Head of caudate nucleus (tissue), 42 donors: Measurements from ENCODE around the gene GPR119.
"Not testable (repeated sequence)": the region's sequence is repeated elsewhere in the genome, so short reads cannot be mapped to it uniquely, and the experiment has no call there.

Source experiments
- DNase-seq, 42 donors: peaks; one replicate each; pipeline versions ENCODE4 v3.0.0 to v3.0.0-alpha.2; 2020 to 2021; ENCODE audit warnings: mixed read lengths in 7 of 42
- intact Hi-C: fragments of 100-400 bp; cut with DNase I; formaldehyde crosslinking; loops from one replicate; pipeline ENCODE4 v1.15.0; 2022

The GPR119 gene

DNA sequence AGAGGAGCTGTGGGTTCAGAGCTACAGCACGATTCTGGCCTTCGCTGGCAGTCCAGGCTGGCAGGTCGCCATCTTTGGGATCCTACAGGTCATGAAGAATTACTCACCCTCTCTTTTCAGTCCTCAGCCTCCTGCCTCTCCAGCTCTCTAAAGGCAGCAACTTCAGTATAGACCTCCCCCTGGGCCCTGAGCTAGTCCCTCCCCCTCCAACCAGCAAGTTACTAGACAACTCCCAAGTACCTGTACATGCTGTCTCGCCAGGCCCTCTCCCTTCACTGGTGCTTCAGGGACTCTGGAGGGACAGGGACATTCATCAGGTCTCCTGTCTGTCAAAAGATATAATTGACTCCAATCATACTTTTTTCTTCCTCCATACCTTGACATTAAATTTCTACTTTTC lies at the start of gene GPR119:
Gene GPR119 (minus strand): TSS at position 155 of the 400 bp plus-strand sequence. CDS start 227 bp downstream, outside the sequence.
- intact Hi-C loops, result no loop called here
- DNase-seq, result no peak

DNA sequence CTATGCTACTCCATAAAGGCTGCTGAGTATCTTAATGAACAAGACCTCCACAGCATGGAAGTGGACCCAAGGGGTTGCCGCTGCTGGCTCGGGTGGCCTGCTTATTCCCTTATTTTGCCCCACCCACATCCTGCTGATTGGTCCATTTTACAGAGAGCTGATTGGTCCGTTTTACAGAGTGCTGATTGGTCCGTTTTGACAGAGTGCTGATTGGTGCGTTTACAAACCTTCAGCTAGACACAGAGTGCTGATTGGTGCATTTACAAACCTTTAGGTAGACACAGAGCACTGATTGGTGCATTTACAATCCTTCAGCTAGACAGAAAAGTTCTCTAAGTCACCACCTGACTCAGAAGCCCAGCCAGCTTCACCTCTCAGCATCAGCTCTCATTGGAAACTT lies 43.8 kb upstream of the GPR119 start:
- intact Hi-C loops, DNase-seq: not testable (repeated sequence)

DNA sequence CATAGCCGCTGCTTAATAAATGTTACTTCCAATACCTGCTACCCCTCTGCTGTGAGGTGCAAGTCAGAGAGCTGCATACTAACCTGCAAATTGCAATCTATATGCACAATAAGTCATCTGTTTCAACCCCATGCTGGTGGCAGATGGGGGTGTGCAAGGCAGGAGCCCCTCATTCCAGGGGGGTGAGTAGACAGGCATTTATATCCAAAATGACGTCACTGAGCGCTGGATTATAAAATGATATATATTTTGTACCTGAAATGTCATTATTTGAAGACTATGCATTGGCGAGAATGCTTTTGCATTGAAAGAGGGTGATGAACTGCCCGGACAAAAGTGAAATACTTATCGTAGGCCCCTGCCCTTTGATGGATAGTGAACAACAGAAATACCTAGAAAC lies 41.1 kb upstream of the GPR119 start:
- intact Hi-C loops, result no loop called here
- no peak for DNase-seq

DNA sequence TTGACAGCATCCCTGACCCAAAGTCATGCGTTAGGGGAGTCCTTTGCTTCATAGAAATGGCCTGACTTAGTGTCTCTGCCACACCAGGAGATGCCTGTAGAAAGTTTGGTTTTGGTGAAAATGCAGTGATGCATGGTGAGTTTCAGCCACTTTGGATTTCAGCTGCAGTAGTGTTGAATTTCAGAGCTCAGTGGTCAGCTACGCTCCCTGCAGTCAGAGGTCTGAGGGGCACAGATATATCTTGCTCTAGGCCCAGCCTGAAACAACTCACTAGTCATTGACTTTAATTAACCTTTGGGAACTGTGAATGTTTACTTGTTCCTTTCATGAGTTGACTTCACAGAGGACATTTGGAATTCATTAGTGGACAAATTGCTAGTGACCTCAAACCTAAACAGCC lies 33.8 kb upstream of the GPR119 start:
- DNase-seq, result no peak
- intact Hi-C loops, result no loop called here

DNA sequence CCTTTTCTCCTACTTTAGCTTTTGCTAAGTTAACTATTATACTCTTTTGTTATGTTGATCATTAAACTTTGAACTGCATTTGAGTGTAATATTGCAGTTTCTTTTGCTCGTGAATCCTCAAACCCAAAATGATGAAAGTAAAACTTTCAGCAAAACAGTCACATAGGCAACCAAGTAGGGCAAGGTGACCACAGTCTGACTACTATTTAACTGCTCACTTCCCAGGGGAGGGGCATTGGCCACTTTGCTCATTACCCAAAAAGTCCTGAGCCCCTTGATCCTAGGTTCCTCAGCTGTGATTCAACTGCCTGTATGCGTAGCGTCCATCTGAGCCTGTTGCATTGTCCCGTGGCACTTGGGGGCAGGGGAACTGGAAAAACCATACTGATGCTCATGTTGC lies 33.3 kb upstream of the GPR119 start:
- intact Hi-C loops, result no loop called here
- DNase-seq, result no peak

DNA sequence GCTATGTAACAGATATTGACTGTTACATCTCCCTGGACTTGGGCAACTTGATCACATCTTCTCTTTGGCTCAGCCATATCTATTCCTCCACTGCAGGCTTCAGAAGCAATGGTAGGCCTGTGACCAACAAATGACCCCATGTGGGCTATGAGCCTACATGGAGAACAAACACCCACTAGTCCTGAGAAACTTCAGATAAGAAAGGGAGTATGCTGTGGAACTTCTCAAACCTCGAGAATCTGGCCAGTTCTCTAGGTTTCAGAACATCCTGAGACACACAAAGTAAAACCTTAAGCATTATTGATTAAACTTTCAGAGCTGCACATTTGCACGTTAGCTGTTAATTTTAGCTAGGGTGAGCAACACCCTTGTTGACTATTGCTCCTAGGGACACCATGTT lies 32.6 kb upstream of the GPR119 start:
- intact Hi-C loops, result no loop called here
- no peak for DNase-seq

DNA sequence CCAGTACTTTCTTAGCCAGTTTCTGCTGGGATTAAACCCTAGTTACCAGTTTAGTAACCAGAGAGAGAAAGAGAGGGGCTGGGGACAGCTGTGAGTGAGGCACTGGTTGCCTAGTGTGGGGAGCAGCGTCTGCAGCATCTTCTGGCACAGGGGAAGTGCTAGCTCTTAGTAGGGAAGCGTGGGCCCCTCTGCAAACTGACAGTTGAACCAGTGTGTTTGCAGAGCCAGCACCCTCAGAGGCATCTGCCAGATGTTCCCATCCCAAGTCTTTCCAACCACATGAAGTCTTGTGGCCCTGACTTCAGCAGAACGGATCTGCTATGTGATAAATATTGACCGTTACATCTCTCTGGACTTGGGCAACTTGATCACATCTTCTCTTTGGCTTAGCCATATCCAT lies 31.3 kb upstream of the GPR119 start:
- no peak for DNase-seq
- intact Hi-C loops, result no loop called here

DNA sequence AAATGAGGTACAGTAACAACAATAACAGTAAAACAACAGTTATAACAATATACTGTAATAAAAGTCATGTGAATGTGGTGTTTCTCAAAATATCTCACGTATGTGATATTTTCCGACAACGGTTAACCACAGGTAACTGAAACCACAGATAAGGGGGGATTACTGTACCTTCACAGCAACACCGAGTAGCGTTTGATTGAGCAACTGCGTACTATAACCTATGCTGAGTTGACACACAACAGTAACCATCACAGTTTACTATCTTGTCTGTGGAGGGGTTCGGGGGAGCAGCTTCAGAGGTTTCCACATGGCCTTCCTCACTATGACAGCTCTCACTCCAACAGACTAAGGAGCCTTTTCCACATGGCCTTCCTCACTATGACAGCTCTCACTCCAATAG lies 29.7 kb upstream of the GPR119 start:
- no peak for DNase-seq
- intact Hi-C loops, result no loop called here

DNA sequence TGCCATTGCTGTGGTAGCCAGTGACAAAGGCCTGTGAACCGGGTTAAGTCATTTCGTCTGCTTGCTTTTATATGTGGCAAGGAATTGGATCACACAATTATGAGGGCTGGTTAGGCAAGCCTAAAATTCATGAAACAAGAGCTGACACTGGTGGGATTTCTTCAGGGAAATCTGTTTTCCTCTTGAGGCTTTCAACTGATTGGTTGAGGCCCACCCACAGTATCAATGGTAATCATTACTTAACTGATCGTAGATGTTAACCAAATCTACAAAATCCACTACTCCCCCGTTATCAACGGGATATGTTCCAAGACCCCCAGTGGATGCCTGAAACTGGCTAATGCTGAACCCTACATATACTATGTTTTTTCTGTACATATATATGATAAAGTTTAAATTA lies 29.3 kb upstream of the GPR119 start:
- DNase-seq, result no peak
- intact Hi-C loops, result no loop called here

DNA sequence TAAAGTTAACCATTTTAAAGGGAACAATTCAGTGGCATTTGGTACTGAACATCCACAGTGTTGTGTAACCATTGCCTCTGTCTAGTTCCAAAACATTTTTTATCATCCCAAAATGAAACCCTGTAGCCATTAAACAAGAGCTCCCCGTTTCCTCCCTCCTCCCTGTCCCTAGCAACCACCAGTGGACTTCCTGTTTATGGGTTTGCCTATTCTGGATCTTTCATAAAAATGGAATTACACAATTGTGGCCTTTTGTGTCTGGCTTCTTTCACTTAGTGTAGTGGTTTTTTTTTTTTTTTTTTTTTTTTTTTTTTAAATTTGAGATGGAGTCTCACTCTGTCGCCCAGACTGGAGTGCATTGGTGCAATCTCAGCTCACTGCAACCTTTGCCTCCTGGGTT lies 27.9 kb upstream of the GPR119 start:
- intact Hi-C loops, result no loop called here
- DNase-seq, result no peak

DNA sequence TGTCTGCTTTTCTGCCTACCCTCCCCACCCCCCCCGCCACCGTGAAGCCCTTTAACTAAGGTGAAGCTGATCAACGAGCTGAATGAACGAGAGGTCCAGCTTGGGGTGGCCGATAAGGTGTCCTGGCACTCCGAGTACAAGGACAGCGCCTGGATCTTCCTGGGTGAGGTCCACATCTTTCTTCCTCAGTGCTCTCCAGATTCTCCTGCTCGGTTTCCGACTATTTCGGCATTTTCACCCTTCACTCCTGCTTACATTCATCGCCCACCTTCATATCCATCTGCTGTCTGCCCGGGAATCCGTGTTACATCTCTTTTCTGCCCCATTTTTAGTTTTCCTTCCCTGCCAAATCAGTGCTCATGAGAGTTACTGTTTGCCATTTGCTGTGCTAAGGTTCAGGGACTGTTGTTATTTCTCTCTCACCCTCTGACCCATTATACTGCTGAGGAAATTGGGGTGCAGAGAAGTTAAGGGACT lies 16.8 kb upstream of the GPR119 start:
- intact Hi-C loops, result loop anchor here (5.0 kb wide), 1 partner anchor 500 kb away; the partner anchor contains the start of gene ENOX2
- peak in 2 of 42 donors; percentile 1 to 12 for DNase-seq

DNA sequence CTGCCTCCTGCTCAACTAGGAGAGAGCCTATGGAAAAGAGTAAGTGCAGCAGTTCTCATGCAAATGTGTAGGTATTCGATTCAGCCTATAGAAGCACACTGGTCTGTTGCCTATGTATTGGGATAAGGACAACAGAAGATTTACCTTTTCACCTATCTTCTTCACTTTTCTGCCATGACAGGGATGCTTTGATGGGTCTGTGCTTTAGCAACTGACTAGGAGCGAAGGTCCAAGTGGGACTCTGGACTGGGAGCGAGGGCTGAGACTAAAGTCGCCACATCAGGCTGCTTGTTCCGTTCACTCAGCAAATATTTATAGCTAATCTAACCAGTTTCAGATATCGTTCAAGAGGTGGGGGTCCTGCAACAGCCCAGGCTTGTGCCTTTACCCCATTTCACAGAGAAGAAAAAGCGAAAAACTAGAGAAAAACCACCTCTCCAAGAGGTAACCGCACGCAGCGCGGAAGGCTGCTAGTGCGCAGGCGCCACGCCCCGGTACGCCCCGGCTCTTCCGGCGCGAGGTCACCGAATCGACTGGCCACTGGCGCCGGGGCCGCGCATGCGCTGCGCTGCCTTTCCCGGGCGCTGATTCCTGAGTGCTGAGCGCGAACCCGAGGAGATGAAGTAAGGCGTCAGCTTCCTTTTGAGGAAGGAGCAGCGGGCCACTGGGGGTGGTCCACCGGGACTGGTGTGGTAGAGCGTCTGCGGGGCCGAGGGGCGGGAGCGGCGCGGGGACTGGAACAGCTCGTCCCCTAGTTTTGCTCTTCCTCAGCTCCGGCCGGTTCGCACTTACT lies 16.1 kb upstream of the GPR119 start, which contains the start of gene RBMX2:
Gene RBMX2 (plus strand): TSS at position 573 of the 793 bp plus-strand sequence. CDS start 46 bp downstream, at position 619.
- intact Hi-C loops, result loop anchor here (5.0 kb wide), 1 partner anchor 501 kb away; the partner anchor contains the start of gene ENOX2
- DNase-seq, result peak; percentile 45 to 89 (median 75)

DNA sequence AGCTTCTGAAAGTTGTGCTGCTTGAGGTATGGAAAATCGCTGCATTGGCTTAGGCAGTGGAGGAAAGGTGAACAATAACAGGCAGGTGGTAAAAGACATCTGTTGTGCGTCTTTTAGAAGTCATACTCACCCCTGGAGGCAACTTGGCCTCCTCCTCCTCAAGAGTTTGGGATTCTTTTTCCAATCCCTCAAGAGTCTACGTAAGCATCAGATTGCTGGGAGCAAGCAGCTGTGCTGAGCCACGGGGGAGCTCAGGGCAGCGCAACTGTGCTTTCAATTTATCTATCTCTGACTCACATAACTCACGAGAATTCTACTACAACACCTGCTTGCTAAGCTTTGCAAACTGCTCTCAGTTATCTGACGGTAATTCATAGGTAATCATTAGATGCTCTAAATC lies 9.9 kb upstream of the GPR119 start:
- no peak for DNase-seq
- intact Hi-C loops, result no loop called here

DNA sequence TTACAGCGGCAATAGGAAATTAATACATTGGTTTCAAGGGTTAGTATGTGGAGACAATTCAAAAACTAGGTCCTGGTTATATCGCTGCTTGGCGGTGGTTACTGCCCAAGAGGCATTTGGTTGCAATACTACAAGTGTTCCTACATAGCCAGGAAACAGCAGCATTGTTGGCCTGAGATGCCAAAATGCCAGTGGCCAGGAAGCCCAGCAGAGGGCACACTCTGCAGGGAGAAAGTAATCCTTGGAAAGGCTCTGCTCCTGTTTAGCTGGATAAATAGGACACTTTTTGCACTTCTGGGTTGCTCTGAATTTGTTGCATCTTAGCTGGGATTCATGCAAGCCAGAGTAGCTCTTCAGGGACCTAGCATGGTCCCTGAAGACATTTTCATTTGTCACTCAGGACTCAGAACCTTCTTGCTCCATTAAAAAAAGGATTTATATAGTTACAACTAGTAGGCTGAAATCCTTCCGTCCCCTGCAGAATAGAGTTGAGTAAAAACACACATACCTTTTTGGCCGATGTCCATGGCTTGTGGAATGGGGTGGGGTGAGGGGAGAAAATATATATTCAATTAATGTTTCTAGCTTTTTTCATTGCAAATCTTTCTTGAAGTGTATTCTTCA lies 8.1 kb upstream of the GPR119 start:
- peak; percentile 5 to 87 (median 68) for DNase-seq
- intact Hi-C loops, result loop anchor here (5.0 kb wide), 1 partner anchor 524 kb away; no protein-coding TSS in a partner anchor

DNA sequence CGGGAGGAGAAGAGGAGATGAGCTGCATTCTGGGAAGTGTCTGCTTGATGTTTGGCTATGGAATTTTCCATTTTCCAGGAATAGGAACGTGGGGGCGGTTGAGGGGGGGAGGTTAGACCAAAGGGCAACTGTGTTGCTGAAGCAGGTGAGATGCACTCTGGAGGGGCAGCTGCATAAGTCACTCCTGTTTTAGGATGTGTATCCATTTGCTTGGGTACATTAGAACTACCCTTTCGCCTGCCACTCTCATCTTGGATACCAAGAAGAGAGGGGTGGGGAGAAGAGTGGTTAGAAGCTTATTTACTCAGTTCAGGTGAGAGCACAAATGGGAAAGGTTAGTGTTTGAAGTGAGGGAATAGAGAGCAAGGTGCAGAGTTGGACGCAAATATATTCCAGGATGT lies 934 bp upstream of the GPR119 start:
- intact Hi-C loops, result no loop called here
- DNase-seq, result no peak

DNA sequence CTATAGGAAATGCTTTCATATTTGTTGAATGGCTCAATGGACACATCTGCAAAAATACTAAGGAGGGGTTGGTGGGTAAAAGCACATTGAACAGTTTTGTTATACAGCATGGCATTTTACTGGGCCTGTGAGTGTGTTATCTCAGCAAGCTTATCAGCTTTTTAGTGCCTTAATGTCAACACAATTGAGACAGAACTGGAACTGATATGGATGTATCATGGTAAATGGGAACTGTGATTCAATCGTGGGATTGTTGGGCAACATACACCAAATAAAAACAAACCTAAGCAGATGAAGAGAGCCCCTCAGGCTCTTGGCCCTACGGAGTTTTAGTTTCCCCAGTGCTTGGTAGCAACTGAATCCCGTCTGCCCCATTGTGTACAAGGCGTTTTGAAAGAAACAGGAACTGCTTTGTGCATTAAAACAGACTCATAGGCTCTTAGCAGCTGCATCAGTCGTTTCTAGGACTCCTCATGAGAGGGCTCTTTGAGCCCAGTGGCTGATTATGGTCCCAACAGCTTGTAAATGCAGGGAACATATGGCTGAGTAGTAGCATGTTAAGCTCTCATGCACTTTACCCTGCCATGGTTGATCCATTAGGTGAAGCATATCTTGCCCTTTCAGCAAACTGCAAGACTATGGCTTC lies 7.3 kb downstream of the GPR119 start:
- intact Hi-C loops, result no loop called here
- DNase-seq, result peak in 3 of 42 donors; percentile 1 to 32 (median 21)

DNA sequence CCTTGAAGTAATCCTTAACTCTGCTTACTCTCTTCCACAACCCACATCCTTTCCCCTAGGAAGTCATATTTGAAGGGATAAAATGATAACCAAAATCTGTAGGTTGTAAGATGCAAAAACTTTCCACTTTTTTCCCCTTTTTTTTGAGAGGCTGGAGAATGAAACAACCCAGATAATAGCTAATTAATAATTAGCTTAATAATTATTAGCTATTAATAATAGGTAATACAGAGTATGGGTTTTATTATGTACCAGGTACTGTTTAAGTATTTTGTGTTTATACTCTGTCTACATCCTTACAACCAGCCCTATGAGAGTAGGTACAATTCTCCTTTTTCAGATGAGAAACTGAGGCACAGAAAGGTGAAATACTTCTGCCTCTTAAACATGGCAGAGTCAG lies 9.4 kb downstream of the GPR119 start:
- DNase-seq, result no peak
- intact Hi-C loops, result no loop called here

DNA sequence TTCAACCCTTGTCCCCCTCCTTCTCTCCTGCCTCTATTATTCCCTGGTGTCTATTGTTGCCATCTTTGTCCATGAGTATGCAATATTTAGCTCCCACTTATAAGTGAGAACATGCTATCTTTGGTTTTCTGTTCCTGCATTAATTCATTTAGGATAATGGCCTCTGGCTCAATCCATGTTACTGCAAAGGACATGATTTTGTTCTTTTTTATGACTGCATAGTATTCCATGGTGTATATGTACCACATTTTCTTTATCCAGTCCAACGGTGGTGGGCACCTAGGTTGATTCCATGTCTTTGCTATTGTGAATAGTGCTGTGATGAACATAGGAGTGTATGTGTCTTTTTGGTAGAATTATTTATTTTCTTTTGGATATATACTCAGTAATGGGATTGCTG lies 33.4 kb downstream of the GPR119 start:
- intact Hi-C loops, DNase-seq: not testable (repeated sequence)

DNA sequence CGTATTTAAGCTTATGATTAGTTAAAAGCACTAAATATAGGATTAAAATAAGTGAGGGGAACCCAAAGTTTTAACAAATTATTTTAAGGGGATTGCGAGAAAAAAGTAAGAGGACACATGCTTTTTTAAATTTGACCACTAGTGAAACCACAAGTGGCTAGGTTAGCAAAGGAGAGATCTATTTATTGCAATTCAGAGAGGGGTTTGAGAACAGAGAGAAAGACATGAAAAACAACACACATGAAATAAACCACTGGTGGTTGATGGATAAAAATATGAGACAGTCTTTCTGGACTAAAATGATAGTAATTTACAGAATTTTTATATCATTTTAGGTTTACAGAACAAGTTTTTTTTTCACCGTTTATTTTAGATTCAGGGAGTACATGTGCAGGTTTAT lies 33.9 kb downstream of the GPR119 start:
- intact Hi-C loops, result no loop called here
- no peak for DNase-seq

DNA sequence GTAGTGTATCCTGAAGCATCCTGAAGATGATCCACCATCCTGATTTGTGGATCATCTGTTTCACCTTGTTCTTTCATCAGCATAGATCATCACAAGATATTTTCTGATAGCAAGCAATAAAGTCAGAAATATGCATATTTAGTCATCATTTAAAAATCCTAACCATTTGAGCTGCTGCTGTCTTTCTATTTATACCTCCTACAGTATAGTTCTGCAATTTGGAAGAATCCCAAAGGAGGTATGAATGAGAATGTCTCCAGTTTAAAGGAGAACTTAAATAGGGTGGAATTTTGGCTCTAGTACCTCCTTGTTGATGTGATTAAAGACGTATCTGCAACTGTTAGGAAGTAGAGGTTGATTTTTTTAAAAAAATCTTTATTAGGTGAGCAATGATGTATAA lies 38.2 kb downstream of the GPR119 start:
- DNase-seq, result no peak
- intact Hi-C loops, result no loop called here
